Measurements from ENCODE around the gene CBX6. TPM values are rescaled to one million over a fixed set of nuclear protein-coding genes. Genes with fewer than 3 reads are reported as not detected.

Gene CBX6
- total and polyA plus RNA-seq, 8 donors, result 8.9 to 46.0 (median 25.9) TPM

DNA sequence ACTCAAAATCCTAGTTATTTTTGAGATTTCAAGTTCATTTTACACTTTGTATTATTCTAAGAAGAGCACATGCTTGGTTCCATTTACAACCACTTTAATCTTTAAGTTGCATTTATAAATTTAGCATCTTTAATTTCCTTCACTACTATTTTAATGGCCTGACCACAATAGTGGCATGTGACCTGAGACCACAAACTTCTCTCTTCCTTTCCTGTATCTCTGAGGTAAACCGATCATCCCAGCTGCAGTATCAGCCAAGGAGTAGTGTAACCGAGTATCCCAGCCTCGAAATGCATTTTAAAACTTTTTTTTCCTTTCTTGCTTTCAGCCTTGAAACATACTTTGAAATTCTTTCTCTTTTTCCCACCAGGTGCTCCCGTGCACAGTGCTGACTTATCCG lies 28.7 kb upstream of the CBX6 start:
- DNase-seq, result no peak
- no peaks in the 10 kb centered on the region for H3K9me3 ChIP-seq
- no peaks in the 10 kb centered on the region for H3K27me3 ChIP-seq
- no peaks in the 10 kb centered on the region for H3K36me3 ChIP-seq
- no peak overlapping the region for H3K4me3 ChIP-seq
- no peaks in the 10 kb centered on the region for H3K4me1 ChIP-seq
- TF ChIP-seq, protein P1, sequence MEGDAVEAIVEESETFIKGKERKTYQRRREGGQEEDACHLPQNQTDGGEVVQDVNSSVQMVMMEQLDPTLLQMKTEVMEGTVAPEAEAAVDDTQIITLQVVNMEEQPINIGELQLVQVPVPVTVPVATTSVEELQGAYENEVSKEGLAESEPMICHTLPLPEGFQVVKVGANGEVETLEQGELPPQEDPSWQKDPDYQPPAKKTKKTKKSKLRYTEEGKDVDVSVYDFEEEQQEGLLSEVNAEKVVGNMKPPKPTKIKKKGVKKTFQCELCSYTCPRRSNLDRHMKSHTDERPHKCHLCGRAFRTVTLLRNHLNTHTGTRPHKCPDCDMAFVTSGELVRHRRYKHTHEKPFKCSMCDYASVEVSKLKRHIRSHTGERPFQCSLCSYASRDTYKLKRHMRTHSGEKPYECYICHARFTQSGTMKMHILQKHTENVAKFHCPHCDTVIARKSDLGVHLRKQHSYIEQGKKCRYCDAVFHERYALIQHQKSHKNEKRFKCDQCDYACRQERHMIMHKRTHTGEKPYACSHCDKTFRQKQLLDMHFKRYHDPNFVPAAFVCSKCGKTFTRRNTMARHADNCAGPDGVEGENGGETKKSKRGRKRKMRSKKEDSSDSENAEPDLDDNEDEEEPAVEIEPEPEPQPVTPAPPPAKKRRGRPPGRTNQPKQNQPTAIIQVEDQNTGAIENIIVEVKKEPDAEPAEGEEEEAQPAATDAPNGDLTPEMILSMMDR (IDR thresholded peaks at IDR 0.05), result no peak
- TF ChIP-seq EP300 (IDR thresholded peaks at IDR 0.05), result no peak
- TF ChIP-seq POLR2AphosphoS5 (IDR thresholded peaks at IDR 0.05), result no peak
- TF ChIP-seq POLR2A (IDR thresholded peaks at IDR 0.05), result no peak
- no peak overlapping the region for H3K27ac ChIP-seq
- intact Hi-C loops (cut with DNase I; ENCODE audit: low total_unique reads), result no loop called here
- 56 to 69% (median 61%) methylated on average over 5 of the region's 5 CpGs for WGBS, 5 donors

DNA sequence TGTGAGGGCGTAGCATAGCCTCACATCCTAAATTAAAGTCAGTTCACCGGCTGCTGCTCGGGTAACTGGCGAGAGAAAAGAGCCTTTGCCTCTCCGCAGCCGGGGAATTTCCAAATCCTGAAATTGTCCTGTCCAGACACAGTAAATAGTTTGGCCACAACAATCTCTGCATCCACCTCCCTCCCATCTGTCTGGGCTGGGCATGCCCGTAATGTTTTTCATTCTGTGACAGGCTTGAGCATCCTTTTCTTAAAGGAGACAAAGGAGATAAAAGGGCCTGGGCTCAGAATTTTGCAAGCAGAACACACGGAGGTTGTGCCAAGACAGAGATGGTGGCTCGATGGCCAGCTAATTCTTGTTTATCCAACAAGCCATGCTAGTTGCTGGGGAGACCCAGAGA lies 19.2 kb upstream of the CBX6 start:
- Histone ChIP-seq H3K9me3 (no peaks in the 10 kb centered on the region), H3K27me3 (no peaks in the 10 kb centered on the region), H3K36me3 (no peaks in the 10 kb centered on the region), H3K4me1 (no peaks in the 10 kb centered on the region), H3K27ac (no peak overlapping the region), H3K4me3 (no peak overlapping the region)
- TF ChIP-seq POLR2A (IDR thresholded peaks at IDR 0.05), result no peak
- DNase-seq, result no peak
- 63 to 75% (median 65%) methylated on average over 9 of the region's 9 CpGs for WGBS, 5 donors
- intact Hi-C loops (cut with DNase I; ENCODE audit: low total_unique reads), result no loop called here

DNA sequence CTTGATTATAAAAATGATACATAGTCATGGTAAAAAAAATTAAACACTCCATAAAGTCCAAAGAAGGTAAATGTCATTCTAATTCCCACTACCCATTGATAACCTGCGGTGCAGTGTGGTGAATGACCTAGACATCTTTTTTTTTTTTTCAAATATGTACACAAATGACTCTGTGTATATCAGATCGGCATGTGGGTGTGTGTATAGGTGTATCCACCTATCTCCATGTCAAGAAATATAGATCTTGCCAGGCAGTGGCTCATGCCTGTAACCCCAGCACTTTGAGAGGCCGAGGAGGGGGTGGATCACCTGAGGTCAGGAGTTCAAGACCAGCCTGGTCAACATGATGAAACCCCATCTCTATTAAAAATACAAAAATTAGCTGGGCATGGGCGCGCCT lies 18.4 kb upstream of the CBX6 start:
- Histone ChIP-seq H3K27me3 (no peaks in the 10 kb centered on the region), H3K4me1 (no peaks in the 10 kb centered on the region), H3K9me3 (no peaks in the 10 kb centered on the region), H3K4me3 (no peak overlapping the region), H3K36me3 (no peaks in the 10 kb centered on the region), H3K27ac (no peak overlapping the region)
- intact Hi-C loops (cut with DNase I; ENCODE audit: low total_unique reads), result no loop called here
- WGBS, 5 donors, result 57 to 75% (median 61%) methylated on average over 5 of the region's 5 CpGs
- DNase-seq, result no peak
- TF ChIP-seq EP300 (IDR thresholded peaks at IDR 0.05) (no peak), POLR2AphosphoS5 (IDR thresholded peaks at IDR 0.05) (no peak), POLR2A (IDR thresholded peaks at IDR 0.05) (no peak)
- TF ChIP-seq, protein P1 (IDR thresholded peaks at IDR 0.05), result no peak

DNA sequence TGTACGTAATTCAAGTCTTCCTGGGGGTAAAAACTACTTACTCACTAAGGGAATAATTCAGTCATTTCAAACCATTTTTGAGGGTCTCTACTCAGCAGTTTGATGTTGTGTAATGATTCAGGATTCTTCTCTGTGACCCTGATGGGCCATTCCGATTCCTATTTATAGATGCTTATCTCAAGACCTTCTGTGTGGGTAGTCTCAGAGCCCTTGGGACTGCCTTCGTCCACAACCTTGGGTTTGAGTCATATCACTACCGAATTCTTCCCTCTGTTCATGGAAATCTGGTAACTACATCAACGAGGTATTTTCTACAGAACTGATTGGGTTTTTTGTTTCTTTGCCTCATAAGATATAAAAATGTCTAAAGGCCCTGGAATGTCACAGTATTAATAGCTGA lies 14.3 kb upstream of the CBX6 start:
- Histone ChIP-seq H3K4me3 (no peak overlapping the region), H3K4me1 (peaks cover 15 to 23% (median 20%) of the 10 kb centered on the region in 4 donors), H3K27me3 (no peaks in the 10 kb centered on the region), H3K9me3 (no peaks in the 10 kb centered on the region), H3K36me3 (no peaks in the 10 kb centered on the region), H3K27ac (no peak overlapping the region)
- no peak for DNase-seq
- WGBS, 5 donors, result 64 to 75% (median 69%) methylated on average over 5 of the region's 5 CpGs
- intact Hi-C loops (cut with DNase I; ENCODE audit: low total_unique reads), result no loop called here
- TF ChIP-seq EP300 (IDR thresholded peaks at IDR 0.05), result no peak
- no peak for TF ChIP-seq POLR2A (IDR thresholded peaks at IDR 0.05)
- TF ChIP-seq, protein P1 (IDR thresholded peaks at IDR 0.05), result no peak
- TF ChIP-seq POLR2AphosphoS5 (IDR thresholded peaks at IDR 0.05), result no peak

DNA sequence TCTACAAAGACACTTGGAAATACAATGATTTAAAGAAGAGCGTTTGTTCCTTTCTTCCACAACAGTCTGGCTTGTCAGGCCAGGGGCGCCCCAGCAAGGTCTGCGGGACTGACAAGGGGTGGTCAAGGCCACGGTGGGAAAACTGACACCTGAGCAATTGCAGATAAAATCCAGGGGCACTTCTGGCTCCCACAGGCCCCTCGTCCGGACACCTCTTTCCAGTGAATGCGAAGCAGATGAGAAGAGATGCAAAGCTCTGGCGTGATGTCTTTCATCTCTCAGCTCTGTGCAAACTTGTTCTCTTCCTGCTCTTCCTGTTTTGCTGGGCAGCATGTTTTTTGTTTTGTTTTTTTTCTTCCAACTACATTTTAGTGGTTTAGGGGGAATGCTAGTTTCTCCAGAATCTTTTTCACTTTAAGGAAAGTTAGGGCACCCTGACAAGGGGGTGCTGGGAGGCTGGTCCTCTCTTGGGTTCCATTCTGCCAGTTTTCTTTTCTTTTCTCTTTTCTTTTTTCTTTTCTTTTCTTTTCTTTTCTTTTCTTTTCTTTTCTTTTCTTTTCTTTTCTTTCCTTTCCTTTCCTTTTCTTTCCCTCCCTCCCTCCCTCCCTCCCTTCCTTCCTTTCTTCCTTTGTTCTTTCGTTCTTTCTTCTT lies 11.1 kb upstream of the CBX6 start:
- no peak overlapping the region for H3K4me3 ChIP-seq
- intact Hi-C loops (cut with DNase I; ENCODE audit: low total_unique reads), result no loop called here
- no peaks in the 10 kb centered on the region for H3K9me3 ChIP-seq
- 49 to 74% (median 69%) methylated on average over 8 to 9 of the region's 9 CpGs for WGBS, 5 donors
- no peaks in the 10 kb centered on the region for H3K36me3 ChIP-seq
- no peak for DNase-seq
- peaks cover 19 to 28% (median 23%) of the 10 kb centered on the region in 4 donors for H3K4me1 ChIP-seq
- no peaks in the 10 kb centered on the region for H3K27me3 ChIP-seq
- peak overlapping the region in 4 of 5 donors; percentile 63 to 87 (median 80) for H3K27ac ChIP-seq
- TF ChIP-seq, protein P1 (IDR thresholded peaks at IDR 0.05), result no peak
- TF ChIP-seq EP300 (IDR thresholded peaks at IDR 0.05), result no peak
- TF ChIP-seq POLR2AphosphoS5 (IDR thresholded peaks at IDR 0.05), result no peak
